GM12891 (cell line): ENCODE results near the gene IL18.
"Not testable (repeated sequence)": the region's sequence is repeated elsewhere in the genome, so short reads cannot be mapped to it uniquely, and the experiment has no call there.

Source experiments
- POLR2A ChIP-seq: IDR thresholded peaks from 2 replicates; pipeline ENCODE4 v1.6.1; 2011; ENCODE audit warnings: low read depth, low read length, control low read depth
- POLR2AphosphoS5 ChIP-seq: IDR thresholded peaks from 2 replicates; pipeline ENCODE4 v1.6.1; 2011; ENCODE audit warnings: low read depth, low read length, control low read depth

DNA sequence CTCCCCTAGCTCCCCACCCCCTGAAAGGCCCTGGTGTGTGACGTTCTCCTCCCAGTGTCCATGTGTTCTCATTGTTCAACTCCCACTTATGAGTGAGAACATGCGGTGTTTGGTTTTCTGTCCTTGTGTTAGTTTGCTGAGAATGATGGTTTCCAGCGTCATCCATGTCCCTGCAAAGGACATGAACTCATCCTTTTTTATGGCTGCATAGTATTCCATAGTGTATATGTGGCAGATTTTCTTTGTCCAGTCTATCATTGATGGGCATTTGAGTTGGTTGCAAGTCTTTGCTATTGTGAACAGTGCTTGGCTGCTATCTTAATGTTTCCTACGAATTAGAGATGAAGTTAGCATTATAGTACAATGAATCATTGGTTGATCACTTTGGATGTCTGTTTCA is 35.2 kb upstream of the IL18 start:
- not testable (repeated sequence) for TF ChIP-seq POLR2A, POLR2AphosphoS5
